ENCODE data around the gene RIT1.

The RIT1 gene

DNA sequence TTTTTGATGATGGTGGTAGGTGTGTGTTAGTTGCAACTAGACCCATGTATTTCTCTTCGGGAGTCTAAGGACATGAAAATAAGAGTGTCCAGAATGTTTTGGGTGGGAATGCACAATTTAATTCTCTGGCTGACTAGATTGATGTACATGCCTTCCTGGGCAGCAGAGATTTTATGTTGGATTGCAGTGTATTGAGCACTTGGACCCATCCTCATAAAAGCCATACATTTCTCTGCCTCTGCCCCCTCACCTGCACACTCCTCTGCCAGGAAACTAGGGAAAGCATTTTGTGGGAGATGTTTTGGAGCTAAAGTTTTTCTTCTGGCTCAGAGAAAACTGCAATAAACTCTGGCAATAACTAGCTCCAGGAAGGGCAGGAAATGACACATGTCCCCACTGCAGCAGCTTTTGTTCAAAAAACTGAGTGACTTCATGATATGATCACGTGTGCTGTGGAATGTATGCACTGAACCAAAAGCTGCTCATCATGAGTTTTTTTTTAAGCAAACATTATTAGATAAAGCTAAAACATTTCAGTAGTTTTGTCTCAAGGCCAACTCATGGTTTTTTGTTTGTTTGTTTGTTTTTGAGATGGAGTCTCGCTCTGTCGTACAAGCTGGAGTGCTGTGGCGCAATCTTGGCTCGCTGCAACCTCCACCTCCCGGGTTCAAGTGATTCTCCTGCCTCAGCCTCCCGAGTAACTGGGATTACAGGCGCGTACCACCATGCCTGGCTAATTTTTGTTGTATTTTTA lies 17.6 kb downstream of the RIT1 start:
- DNase-seq = no peak
- no peak for TF ChIP-seq POLR2A (IDR thresholded peaks at IDR 0.05; ENCODE audit: low read length)
- TF ChIP-seq GATA1 (IDR thresholded peaks at IDR 0.05; ENCODE audit: low read depth, low read length) = no peak

DNA sequence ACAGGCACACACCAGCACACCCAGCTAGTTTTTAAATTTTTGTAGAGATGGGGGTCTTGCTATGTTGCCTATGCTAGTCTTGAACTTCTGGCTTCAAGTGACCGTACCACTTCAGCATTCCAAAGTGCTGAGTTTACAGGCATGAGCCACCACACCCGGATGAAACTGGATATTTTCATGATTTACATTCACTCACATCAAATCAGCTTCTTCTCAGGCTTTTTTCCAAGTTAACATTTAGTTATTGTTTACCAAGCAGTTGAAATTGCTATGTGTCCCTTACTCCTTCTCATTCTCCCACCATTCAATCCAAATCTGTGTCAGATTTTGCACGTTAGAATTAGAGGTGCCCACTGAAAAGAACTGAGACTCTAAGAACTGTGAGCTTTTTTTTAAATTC lies 18.4 kb downstream of the RIT1 start:
- DNase-seq = no peak
- TF ChIP-seq GATA1 (IDR thresholded peaks at IDR 0.05; ENCODE audit: low read depth, low read length) (no peak), POLR2A (IDR thresholded peaks at IDR 0.05; ENCODE audit: low read length) (no peak)

DNA sequence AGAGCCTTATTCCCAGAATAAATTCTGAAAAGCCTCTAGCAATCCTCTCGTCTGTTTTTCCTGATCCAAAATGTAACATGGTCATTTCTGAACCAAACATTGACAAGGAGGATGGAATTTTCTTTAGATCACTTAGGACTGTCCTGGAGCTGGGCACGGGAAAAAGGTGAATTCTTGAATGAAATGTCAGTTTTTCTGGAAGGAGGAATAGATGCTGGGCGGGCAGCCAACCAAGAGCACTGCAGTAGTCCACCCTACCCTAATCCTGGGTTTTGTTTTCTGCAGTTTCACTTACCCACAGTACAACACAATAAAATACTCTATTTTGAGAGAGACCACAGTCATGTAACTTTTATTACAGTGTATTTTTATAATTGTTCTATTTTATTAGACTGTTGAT lies 20.9 kb downstream of the RIT1 start:
- no peak for DNase-seq
- TF ChIP-seq POLR2A (IDR thresholded peaks at IDR 0.05; ENCODE audit: low read length) = no peak
- TF ChIP-seq GATA1 (IDR thresholded peaks at IDR 0.05; ENCODE audit: low read depth, low read length) = no peak

DNA sequence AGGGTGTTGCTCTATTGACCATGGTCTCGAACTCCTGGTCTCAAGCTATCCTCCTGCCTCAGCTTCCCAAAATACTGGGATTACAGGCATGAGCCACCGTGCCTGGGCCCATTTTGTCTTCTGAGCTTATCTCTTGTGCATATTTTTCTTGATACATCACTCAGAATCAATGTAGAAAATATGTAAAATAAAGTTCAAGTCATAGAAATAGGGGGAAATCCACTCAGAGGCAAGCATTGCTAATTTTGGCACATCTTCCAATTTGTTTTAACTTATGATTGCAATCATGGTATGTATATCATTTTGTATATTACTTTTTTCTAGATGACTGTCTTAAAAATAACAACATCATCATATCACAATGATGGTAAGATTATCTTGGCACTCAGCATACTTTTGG lies 21.6 kb downstream of the RIT1 start:
- DNase-seq = no peak

DNA sequence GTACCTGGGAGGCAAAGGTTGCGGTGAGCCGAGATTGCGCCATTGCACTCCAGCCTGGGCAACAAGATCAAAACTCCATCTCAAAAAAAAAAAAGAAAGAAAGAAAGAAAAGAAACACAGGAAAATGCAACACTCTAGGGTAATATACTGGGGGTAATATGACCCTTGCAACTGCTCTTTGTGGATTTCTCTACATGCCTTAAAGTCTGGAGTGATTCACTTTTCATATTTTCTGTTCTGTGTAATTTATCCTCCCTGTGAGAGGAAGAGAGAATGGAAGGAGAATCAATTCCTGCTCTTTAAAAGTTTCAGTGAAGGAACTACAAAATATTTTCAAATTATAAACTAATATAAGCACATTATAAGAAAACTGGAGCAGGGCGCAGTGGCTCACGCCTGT lies 22.7 kb downstream of the RIT1 start:
- TF ChIP-seq GATA1 (IDR thresholded peaks at IDR 0.05; ENCODE audit: low read depth, low read length) (no peak), POLR2A (IDR thresholded peaks at IDR 0.05; ENCODE audit: low read length) (no peak)
- DNase-seq = no peak

More for the DNA sequence above, 21.6 kb downstream of the RIT1 start:
- no peak for TF ChIP-seq GATA1 (IDR thresholded peaks at IDR 0.05; ENCODE audit: low read depth, low read length)
- TF ChIP-seq POLR2A (IDR thresholded peaks at IDR 0.05; ENCODE audit: low read length) = no peak

DNA sequence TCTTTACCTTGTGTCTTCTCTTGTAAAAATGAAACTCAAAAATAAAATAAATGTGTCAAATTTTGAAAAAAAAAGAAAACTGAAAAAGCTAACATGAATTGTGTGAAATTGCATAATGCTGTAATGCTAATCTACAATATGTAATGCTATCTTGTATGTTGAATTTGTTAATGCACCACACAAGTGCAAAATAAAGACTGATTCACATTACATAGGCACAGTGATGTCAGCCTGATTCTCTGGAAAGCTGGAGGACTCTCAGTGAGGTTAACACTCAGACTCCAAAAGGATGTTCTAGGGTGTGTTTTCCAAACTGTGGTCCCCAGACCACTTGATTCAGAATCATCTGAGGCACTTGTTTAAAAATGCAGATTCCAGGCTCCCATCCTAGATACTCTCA lies 26.2 kb downstream of the RIT1 start:
- TF ChIP-seq GATA1 (IDR thresholded peaks at IDR 0.05; ENCODE audit: low read depth, low read length) (no peak), POLR2A (IDR thresholded peaks at IDR 0.05; ENCODE audit: low read length) (no peak)
- no peak for DNase-seq

DNA sequence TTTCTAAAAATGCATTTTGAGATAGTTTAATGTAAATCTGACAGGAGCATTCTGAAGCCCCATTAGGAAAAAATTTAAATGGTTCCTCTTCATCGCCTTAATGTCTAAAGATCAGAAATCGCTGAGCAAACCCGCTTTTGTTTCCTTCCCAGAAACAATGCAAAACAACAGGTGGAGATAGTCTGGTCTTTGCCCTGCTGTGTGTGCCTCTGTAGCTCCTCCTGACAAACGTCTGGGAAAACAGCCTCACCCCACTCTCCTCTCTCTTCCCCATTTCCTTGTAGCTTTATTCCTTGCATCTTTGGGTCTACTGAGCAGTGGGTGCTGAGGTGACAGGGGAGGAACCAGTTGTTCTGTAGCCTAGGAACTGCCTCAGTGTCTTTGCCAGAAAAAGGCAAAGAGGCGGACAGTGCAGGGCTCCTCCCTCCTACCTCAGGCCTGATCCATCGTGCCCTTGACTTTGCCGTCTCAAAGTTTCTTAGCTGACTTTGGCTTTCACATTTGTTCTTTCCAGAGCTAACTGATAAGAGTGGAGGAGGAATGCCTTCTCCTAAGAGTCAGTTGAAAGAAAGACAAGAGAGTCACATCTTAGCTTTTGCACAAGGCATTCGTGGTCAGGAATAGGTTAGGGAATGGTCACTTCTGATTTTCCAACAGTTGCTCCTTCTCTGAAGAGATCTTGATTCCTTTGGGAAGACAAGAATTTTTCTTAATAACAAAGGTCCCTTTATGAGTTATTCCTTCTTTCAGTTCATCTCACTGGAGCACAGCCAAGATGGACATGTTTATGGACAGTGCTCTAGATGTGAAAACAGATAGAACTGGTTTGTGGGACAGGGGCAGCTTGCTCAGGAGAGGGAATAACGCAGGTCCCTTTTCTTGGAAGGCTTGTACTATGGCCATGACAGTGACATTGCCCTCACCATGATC lies 26.9 kb downstream of the RIT1 start:
- TF ChIP-seq POLR2A (IDR thresholded peaks at IDR 0.05; ENCODE audit: low read length) (no peak), GATA1 (IDR thresholded peaks at IDR 0.05; ENCODE audit: low read depth, low read length) (no peak)
- DNase-seq = no peak

DNA sequence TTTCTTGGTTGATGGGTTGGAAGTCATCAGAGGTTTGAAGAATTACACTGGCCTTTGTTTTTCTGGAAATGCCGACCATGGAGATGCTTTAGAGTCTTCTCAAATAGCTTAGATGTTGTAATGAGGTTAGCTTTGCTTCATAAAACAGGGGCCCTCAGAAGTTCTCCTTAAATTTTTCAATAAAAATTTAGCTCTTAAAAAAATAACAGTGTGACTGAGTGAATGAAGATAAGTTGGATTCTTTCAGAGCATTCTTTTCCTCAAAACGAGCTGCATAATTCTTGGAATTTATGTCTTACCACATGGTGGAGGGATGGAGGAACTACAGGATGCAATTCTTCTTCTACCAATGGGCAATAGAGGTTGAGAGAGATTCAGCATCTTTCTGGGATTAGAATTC lies 28.4 kb downstream of the RIT1 start:
- TF ChIP-seq GATA1 (IDR thresholded peaks at IDR 0.05; ENCODE audit: low read depth, low read length) (no peak), POLR2A (IDR thresholded peaks at IDR 0.05; ENCODE audit: low read length) (no peak)
- no peak for DNase-seq

DNA sequence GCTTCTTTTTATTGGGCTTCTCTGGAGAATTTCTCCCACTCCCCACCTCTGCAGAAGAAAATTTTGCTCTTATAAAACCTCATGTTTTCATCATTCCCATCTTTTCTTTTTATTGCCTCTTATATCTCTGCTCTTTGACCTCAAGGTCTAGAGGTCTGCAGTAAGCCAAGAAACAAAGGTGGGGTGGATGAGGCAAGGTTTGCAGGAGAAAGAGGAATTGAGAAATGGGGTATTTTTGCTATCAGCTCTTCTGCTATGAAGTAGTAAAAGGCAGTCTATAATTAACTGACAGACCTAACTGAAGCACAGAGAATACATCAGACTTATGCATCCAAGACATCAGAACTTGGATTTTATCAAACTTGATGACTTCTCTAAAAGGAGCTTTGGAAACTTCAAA lies 28.9 kb downstream of the RIT1 start:
- TF ChIP-seq GATA1 (IDR thresholded peaks at IDR 0.05; ENCODE audit: low read depth, low read length) (no peak), POLR2A (IDR thresholded peaks at IDR 0.05; ENCODE audit: low read length) (no peak)
- no peak for DNase-seq

DNA sequence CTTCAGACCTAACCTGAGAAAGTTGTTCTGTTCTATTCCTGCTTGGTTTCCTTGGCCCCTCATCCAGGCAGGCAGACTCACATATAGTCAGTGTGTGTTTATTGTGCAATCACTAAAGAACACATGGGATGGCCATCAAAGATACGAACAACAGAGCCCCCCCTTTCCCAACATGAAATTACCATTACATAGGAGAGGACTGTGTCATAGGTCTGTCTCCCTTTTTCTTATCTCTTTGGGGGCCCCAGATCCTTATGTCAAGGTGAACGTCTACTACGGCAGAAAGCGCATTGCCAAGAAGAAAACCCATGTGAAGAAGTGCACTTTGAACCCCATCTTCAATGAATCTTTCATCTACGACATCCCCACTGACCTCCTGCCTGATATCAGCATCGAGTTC lies 30.2 kb downstream of the RIT1 start:
- no peak for DNase-seq
- TF ChIP-seq POLR2A (IDR thresholded peaks at IDR 0.05; ENCODE audit: low read length) = no peak

DNA sequence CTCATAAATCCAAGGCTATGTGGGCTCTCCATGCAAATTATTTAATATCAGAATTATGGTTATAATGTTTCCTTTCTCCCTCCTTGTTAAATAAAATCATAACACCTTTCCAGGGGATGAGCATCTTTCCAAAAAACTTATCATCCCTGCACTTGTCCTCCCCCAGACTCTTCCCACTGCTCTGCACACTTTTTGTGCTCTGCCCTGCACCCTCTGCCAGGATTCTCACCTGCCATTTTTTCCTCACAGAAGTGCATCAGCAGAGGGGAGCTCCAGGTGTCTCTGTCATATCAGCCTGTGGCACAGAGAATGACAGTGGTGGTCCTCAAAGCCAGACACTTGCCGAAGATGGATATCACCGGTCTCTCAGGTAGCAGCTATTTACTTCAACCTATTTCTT lies 30.9 kb downstream of the RIT1 start:
- TF ChIP-seq GATA1 (IDR thresholded peaks at IDR 0.05; ENCODE audit: low read depth, low read length) = no peak
- TF ChIP-seq POLR2A (IDR thresholded peaks at IDR 0.05; ENCODE audit: low read length) = no peak

DNA sequence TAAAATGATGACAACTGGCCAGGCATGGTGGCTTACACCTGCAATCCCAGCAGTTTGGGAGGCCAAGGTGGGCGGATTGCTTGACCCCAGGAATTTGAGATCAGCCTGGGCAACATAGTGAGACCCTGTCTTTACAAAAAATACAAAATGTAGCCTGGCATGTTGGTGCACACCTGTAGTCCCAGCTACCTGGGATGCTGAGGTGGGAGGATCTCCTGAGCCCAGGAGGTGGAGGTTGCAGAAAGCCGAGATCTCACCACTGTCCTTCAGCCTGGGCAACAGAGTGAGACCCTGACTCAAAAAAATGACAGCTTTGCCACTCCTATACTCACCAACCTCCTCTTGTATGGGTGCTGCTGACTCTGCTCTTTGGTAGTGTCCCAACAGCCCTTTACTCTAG lies 33.2 kb downstream of the RIT1 start:
- TF ChIP-seq GATA1 (IDR thresholded peaks at IDR 0.05; ENCODE audit: low read depth, low read length) (no peak), POLR2A (IDR thresholded peaks at IDR 0.05; ENCODE audit: low read length) (no peak)
- DNase-seq = no peak

More for the DNA sequence above, 30.9 kb downstream of the RIT1 start:
- DNase-seq = no peak

DNA sequence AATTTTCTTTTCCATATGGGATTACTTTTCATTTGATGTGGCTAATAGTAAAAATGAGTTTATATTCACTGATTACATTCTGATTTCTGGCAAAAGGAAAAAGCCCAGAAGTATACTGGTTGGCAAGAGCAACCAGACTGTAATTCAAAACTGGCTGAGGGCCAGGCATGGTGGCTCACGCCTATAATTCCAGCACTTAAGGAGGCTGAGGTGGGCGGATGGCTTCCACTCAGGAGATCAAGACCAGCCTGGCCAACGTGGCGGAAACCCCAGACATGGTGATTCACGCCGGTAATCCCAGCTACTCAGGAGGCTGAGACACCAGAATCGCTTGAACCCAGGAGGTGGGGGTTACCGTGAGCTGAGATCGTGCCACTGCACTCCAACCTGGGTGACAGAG lies 37.3 kb downstream of the RIT1 start:
- TF ChIP-seq GATA1 (IDR thresholded peaks at IDR 0.05; ENCODE audit: low read depth, low read length) (no peak), POLR2A (IDR thresholded peaks at IDR 0.05; ENCODE audit: low read length) (no peak)
- no peak for DNase-seq

DNA sequence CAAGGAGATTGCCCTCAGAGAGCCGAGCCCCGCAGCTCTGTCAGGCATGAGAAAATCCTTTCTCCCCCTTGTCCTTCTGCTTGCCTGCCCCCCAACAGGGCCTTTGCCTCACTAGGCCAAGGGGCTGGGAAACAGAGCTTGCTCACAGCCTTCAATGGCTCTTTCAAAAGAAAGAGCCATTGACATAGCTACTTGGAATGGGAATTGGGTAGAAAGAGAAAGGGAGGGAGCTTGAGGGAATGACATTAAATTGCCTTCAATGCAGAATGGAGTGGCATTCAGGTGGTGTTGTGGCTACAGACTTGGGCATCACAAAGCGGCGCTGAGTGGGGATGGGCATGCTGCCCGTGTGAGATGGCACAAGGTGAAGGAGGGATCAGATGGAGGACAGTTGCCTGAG lies 38.6 kb downstream of the RIT1 start:
- TF ChIP-seq POLR2A (IDR thresholded peaks at IDR 0.05; ENCODE audit: low read length) (no peak), GATA1 (IDR thresholded peaks at IDR 0.05; ENCODE audit: low read depth, low read length) (no peak)
- no peak for DNase-seq

DNA sequence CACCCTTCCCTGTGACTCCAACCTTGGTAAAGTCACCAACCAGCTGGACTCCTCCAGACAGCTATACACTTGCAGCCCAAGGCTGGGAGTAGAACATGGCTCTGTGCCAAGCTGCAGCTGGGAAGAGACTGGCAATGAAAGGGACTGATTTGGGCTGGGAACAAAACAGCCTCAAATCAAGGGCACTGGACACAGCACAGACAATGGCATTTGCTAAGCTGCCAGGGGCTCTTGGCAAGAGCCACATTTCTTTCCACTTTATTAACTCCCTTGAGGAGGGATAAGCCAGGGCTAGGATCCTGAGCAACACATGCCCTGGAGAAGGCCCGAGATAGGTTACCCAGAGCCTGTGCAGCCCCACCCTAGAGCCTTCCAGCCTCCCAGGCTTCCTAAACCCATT lies 39.8 kb downstream of the RIT1 start:
- no peak for DNase-seq
- TF ChIP-seq POLR2A (IDR thresholded peaks at IDR 0.05; ENCODE audit: low read length) (no peak), GATA1 (IDR thresholded peaks at IDR 0.05; ENCODE audit: low read depth, low read length) (no peak)
